ENCODE data around the gene NHSL2. TPM values are rescaled to one million over a fixed set of nuclear protein-coding genes. Genes with fewer than 3 reads are reported as not detected.

NHSL2 gene
- total and polyA plus RNA-seq, 2 experiments from 2014 or later = 4.7 to 9.5 TPM

DNA sequence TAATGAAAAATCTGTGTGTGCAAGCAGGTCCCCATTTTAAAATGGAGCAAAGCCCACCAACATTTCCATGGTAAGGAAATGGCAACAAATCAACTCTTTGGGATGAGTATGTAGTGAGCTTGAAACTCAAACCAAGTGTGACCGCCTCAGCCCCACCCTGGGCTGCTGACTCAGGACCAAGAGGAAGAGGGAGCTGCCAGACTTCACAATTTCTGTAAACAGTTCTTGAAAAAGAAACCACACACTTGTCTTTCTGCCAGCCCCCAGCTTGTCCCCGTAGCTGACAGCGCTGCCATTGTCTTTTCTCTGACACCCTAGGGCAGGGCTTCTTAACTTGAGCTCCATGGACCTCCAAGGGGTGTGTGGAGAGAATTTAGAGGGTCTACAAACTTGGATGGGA, 210.7 kb downstream of the NHSL2 start (continued):
- TF ChIP-seq ZNF462 (CRISPR knock-in tag; IDR thresholded peaks at IDR 0.05) = no peak

GRCh38 chrX:72122621-72123337, 212.1 kb downstream of the NHSL2 start:
- H3K36me3 ChIP-seq (ENCODE audit: insufficient read depth) = no peaks in the 10 kb centered on the region
- TF ChIP-seq POLR2AphosphoS5 (IDR thresholded peaks at IDR 0.05; ENCODE audit: low read depth) (no peak), NANOG (IDR thresholded peaks at IDR 0.05; ENCODE audit: borderline replicate concordance) (no peak), ZNF114 (CRISPR knock-in tag; IDR thresholded peaks at IDR 0.05) (no peak), JUNB (IDR thresholded peaks at IDR 0.05; ENCODE audit: unreplicated experiment) (no peak), CREB1 (CRISPR knock-in tag; IDR thresholded peaks at IDR 0.05; ENCODE audit: low read depth) (no peak), CTCF (conservative IDR thresholded peaks at IDR 0.05; ENCODE audit: low read depth in 2 of 2) (no peak), REST (IDR thresholded peaks at IDR 0.05; ENCODE audit: unreplicated experiment) (no peak), STAT1 (IDR thresholded peaks at IDR 0.05; ENCODE audit: unreplicated experiment) (no peak), ETS1 (IDR thresholded peaks at IDR 0.05) (no peak)

More at GRCh38 chrX:72122621-72123337, 212.1 kb downstream of the NHSL2 start:
- H2AFZ ChIP-seq = no peak overlapping the region
- no peak for ATAC-seq
- no peaks in the 10 kb centered on the region for H3K27me3 ChIP-seq (ENCODE audit: insufficient read depth)
- peaks cover 6% of the 10 kb centered on the region for H3K4me1 ChIP-seq (ENCODE audit: insufficient read depth)
- Mint-ChIP-seq H3K4me3 (no peak overlapping the region; the same call in 2 of the 3 replicates), H3K27ac (peak overlapping the region; percentile 92), H3K4me1 (peaks cover 38% of the 10 kb centered on the region), H3K9me3 (no peaks in the 10 kb centered on the region; the same call in 2 of the 3 replicates), H3K36me3 (ENCODE audit: low read depth) (peaks cover 4% of the 10 kb centered on the region; the same call in 1 of the 3 replicates), H3K27me3 (ENCODE audit: insufficient read depth, low read depth, poor library complexity) (peaks cover 10% of the 10 kb centered on the region)
- no peak overlapping the region for H3K4me3 ChIP-seq
- H3F3A ChIP-seq (replicated peaks; ENCODE audit: low read depth) = no peaks in the 10 kb centered on the region
- H3K79me2 ChIP-seq (replicated peaks; ENCODE audit: insufficient read depth) = no peaks in the 10 kb centered on the region
- H3K9me2 ChIP-seq (ENCODE audit: insufficient read depth) = no peaks in the 10 kb centered on the region
- H4K20me1 ChIP-seq (replicated peaks; ENCODE audit: insufficient read depth) = no peaks in the 10 kb centered on the region
- H3K4me2 ChIP-seq = peak overlapping the region; percentile 51; the same call in 1 of the 2 replicates
- DNase-seq (ENCODE audit: low spot score) = no peak
- H3K27ac ChIP-seq (ENCODE audit: low read depth) = peak overlapping the region; percentile 91

All from GM23338 (cell line).